Neutrophil (primary cell): Measurements from ENCODE around the gene CDK9.

ENCODE experiments used
- H3K27ac ChIP-seq: fragments of 200-600 bp; sonication (generic); 2 replicates; pipeline ENCODE4 v1.5.1; 2016; ENCODE audit warnings: mild to moderate bottlenecking, moderate library complexity
- H3K27me3 ChIP-seq: fragments of 200-600 bp; sonication (generic); 2 replicates; pipeline ENCODE4 v1.6.0; 2016; ENCODE audit warnings: mild to moderate bottlenecking
- H3K36me3 ChIP-seq: fragments of 200-600 bp; sonication (generic); 2 replicates; pipeline ENCODE4 v1.5.1; 2017
- H3K4me1 ChIP-seq, 2 experiments: fragments of 200-600 bp in 1 of 2; sonication (generic) in 1 of 2; 1 replicate in 1 of 2; 2 replicates in 1 of 2; pipeline versions ENCODE4 v1.5.1 to v1.6.1; 2013 to 2016; ENCODE audit warnings: low read depth in 1 of 2, low read length in 1 of 2, mild to moderate bottlenecking in 1 of 2, moderate library complexity in 1 of 2; ENCODE audit not compliant: control insufficient read depth in 1 of 2, insufficient read depth in 1 of 2
- H3K4me3 ChIP-seq, 2 experiments: fragments of 200-600 bp in 1 of 2; sonication (generic) in 1 of 2; 1 replicate in 1 of 2; 2 replicates in 1 of 2; pipeline ENCODE4 v1.5.1; 2013 to 2016; ENCODE audit warnings: low read depth in 1 of 2, low read length in 1 of 2, mild to moderate bottlenecking in 1 of 2, moderate library complexity in 1 of 2
- H3K9me3 ChIP-seq: fragments of 200-600 bp; sonication (generic); 2 replicates; pipeline ENCODE4 v1.5.1; 2016
- CTCF ChIP-seq: fragments of 200-600 bp; sonication (generic); IDR thresholded peaks from 2 replicates; pipeline ENCODE4 v1.5.1; 2016; ENCODE audit warnings: antibody characterized with exemption

Gene CDK9

GRCh38 chr9:127796225-127796813, 10.5 kb downstream of the CDK9 start:
- Histone ChIP-seq H3K9me3 (no peaks in the 10 kb centered on the region), H3K4me1 (no peaks in the 10 kb centered on the region), H3K36me3 (peaks cover 31% of the 10 kb centered on the region), H3K27ac (no peak overlapping the region), H3K27me3 (peaks cover 28% of the 10 kb centered on the region), H3K4me3 (no peak overlapping the region)
- no peak for TF ChIP-seq CTCF

GRCh38 chr9:127796852-127797370, 11.1 kb downstream of the CDK9 start:
- Histone ChIP-seq H3K27ac (no peak overlapping the region), H3K4me3 (no peak overlapping the region), H3K27me3 (peaks cover 28% of the 10 kb centered on the region), H3K9me3 (no peaks in the 10 kb centered on the region), H3K4me1 (peaks cover under 1 to 2% of the 10 kb centered on the region in 2 experiments), H3K36me3 (peaks cover 25% of the 10 kb centered on the region)
- TF ChIP-seq CTCF, result no peak

GRCh38 chr9:127801955-127802575, 16.2 kb downstream of the CDK9 start:
- no peaks in the 10 kb centered on the region for H3K36me3 ChIP-seq
- H3K27me3 ChIP-seq, result peaks cover 16% of the 10 kb centered on the region
- H3K4me3 ChIP-seq, result peak overlapping the region; percentile 66 to 86
- H3K4me1 ChIP-seq, result peaks cover 21% of the 10 kb centered on the region in 2 experiments
- no peak for TF ChIP-seq CTCF
- H3K9me3 ChIP-seq, result no peaks in the 10 kb centered on the region
- peak overlapping the region; percentile 18 for H3K27ac ChIP-seq

- H3K36me3 ChIP-seq, result no peaks in the 10 kb centered on the region
- peaks cover 9% of the 10 kb centered on the region for H3K27me3 ChIP-seq
- peaks cover 21% of the 10 kb centered on the region in 2 experiments for H3K4me1 ChIP-seq
Measured at GRCh38 chr9:127802576-127803443, 17.0 kb downstream of the CDK9 start, which contains the start of gene FPGS. FPGS (plus strand) TSS chr9:127802882; CDS start chr9:127802925, 43 bp downstream.

More at GRCh38 chr9:127802576-127803443, 17.0 kb downstream of the CDK9 start, which contains the start of gene FPGS:
- Histone ChIP-seq H3K9me3 (no peaks in the 10 kb centered on the region), H3K4me3 (peak within 1 kb of the TSS; percentile 66 to 86), H3K27ac (peak within 1 kb of the TSS; percentile 48)
- peak; percentile 23 for TF ChIP-seq CTCF
